ENCODE results near the gene DYNLT2. TPM values are rescaled to one million over a fixed set of nuclear protein-coding genes. Genes with fewer than 3 reads are reported as not detected.
A peak's percentile ranks its signal among the peaks of the same experiment; 100 is the strongest.

DYNLT2 gene
- total and polyA plus RNA-seq, 2 of the 13 experiments (the other 11 are each of a cell fraction or from before 2014, with no cell fraction given), result 2.1 to 4.3 TPM

DNA sequence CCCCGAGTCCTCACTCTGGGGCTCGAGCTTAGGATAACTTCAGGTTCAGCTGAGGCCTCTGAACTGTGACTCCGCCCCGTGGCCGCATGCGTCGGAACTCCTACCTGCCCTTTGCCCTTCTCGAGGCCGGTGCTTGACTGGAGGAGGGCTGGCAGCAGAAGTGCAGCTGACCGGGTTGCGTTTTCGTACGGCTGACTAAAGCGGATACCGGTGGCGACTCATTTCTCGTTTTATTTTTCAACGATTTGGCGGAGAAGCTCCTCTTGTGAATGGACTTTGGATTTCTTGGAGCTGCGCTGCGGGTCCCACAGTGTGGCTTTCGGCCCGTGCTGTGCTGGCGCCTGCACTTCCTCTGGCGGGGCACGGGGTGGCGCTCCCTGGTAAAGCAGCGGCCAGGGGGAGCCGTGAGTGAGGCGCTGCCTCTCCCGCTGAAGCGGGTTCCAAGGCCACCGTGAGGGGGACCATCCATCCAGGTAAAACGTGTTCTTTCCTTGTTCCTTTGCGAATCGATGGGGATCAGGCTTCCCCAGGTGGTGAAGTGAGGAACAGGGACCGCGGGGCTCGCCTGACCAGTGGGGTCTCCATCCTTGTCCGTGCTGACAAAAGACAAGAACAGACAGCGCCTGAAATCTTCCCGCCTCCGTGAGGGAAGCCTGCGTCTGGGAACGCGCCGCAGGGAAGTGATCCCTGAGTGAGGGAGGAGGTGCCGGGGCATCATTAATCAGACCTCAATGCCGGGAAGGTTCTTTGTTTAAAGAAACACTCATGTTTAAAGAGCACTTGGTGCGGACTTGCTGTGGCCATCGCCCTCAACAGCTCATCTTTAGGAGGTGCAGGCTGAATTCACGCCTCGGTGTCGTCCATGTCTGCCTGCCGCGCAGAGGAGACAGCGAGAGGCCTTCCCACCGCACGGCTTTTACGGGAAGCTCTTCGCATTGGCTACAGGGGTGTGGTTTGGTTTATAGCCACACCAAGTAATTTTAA is 38.9 kb upstream of the DYNLT2 start (continued):
- TF ChIP-seq, protein P1, sequence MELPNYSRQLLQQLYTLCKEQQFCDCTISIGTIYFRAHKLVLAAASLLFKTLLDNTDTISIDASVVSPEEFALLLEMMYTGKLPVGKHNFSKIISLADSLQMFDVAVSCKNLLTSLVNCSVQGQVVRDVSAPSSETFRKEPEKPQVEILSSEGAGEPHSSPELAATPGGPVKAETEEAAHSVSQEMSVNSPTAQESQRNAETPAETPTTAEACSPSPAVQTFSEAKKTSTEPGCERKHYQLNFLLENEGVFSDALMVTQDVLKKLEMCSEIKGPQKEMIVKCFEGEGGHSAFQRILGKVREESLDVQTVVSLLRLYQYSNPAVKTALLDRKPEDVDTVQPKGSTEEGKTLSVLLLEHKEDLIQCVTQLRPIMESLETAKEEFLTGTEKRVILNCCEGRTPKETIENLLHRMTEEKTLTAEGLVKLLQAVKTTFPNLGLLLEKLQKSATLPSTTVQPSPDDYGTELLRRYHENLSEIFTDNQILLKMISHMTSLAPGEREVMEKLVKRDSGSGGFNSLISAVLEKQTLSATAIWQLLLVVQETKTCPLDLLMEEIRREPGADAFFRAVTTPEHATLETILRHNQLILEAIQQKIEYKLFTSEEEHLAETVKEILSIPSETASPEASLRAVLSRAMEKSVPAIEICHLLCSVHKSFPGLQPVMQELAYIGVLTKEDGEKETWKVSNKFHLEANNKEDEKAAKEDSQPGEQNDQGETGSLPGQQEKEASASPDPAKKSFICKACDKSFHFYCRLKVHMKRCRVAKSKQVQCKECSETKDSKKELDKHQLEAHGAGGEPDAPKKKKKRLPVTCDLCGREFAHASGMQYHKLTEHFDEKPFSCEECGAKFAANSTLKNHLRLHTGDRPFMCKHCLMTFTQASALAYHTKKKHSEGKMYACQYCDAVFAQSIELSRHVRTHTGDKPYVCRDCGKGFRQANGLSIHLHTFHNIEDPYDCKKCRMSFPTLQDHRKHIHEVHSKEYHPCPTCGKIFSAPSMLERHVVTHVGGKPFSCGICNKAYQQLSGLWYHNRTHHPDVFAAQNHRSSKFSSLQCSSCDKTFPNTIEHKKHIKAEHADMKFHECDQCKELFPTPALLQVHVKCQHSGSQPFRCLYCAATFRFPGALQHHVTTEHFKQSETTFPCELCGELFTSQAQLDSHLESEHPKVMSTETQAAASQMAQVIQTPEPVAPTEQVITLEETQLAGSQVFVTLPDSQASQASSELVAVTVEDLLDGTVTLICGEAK (IDR thresholded peaks at IDR 0.05), result no peak
- TF ChIP-seq, protein P1 (CRISPR knock-in tag; IDR thresholded peaks at IDR 0.05), result peak; percentile 56; the same call in 1 of the 2 replicates
- TF ChIP-seq, protein P2, sequence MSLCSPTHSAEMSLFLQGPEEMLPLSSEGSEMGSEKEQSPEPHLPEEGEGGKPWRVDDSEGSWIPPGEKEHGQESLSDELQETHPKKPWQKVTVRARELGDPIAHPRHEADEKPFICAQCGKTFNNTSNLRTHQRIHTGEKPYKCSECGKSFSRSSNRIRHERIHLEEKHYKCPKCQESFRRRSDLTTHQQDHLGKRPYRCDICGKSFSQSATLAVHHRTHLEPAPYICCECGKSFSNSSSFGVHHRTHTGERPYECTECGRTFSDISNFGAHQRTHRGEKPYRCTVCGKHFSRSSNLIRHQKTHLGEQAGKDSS (CRISPR knock-in tag; IDR thresholded peaks at IDR 0.05; ENCODE audit: borderline replicate concordance, low read depth), result peak; percentile 93
- TF ChIP-seq ZNF547 (CRISPR knock-in tag; IDR thresholded peaks at IDR 0.05) (peak; percentile 95), ZNF607 (CRISPR knock-in tag; IDR thresholded peaks at IDR 0.05; ENCODE audit: borderline replicate concordance) (peak; percentile 54; the same call in 1 of the 2 replicates), STAT6 (CRISPR knock-in tag; IDR thresholded peaks at IDR 0.05; ENCODE audit: borderline replicate concordance) (peak; percentile 33; the same call in 1 of the 2 replicates), ZSCAN30 (CRISPR knock-in tag; IDR thresholded peaks at IDR 0.05) (no peak; the same call in 1 of the 2 replicates), ZNF598 (CRISPR knock-in tag; IDR thresholded peaks at IDR 0.05; ENCODE audit: borderline replicate concordance) (peak; percentile 92; the same call in 1 of the 2 replicates), HNF4A (CRISPR knock-in tag; IDR thresholded peaks at IDR 0.05) (peak; percentile 88), ZNF652 (CRISPR knock-in tag; IDR thresholded peaks at IDR 0.05; ENCODE audit: borderline replicate concordance, low read depth) (no peak; the same call in 1 of the 2 replicates), ZNF772 (CRISPR knock-in tag; IDR thresholded peaks at IDR 0.05) (no peak; the same call in 1 of the 2 replicates), ZNF775 (CRISPR knock-in tag; IDR thresholded peaks at IDR 0.05; ENCODE audit: borderline replicate concordance) (0 out of 2 replicates have a peak, but pooled peaks have one; percentile 81), TAF1 (CRISPR knock-in tag; IDR thresholded peaks at IDR 0.05) (peak; percentile 62)
- TF ChIP-seq, protein P3, sequence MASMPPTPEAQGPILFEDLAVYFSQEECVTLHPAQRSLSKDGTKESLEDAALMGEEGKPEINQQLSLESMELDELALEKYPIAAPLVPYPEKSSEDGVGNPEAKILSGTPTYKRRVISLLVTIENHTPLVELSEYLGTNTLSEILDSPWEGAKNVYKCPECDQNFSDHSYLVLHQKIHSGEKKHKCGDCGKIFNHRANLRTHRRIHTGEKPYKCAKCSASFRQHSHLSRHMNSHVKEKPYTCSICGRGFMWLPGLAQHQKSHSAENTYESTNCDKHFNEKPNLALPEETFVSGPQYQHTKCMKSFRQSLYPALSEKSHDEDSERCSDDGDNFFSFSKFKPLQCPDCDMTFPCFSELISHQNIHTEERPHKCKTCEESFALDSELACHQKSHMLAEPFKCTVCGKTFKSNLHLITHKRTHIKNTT (CRISPR knock-in tag; IDR thresholded peaks at IDR 0.05), result no peak

All from HepG2 (cell line).